Thoracic aorta (tissue), 2 donors: Measurements from ENCODE around the gene NPY5R. TPM values are rescaled to one million over a fixed set of nuclear protein-coding genes. Genes with fewer than 3 reads are reported as not detected.
A peak's percentile ranks its signal among the peaks of the same experiment; 100 is the strongest.

Experiments
- ATAC-seq: fragments of 150-250 bp; one replicate; pipeline ENCODE4 v1.8.0; 2017; ENCODE audit warnings: low read depth; ENCODE audit not compliant: insufficient number of reproducible peaks, low FRiP score
- DNase-seq: peaks from one replicate; pipeline ENCODE4 v3.0.0-alpha.2; 2020; ENCODE audit warnings: low spot score
- H3K27ac ChIP-seq, 2 donors: fragments of 200-600 bp; sonication (generic); 1 replicate in 1 of 2; 2 replicates in 1 of 2; pipeline ENCODE4 v1.5.1; 2016; ENCODE audit warnings: mild to moderate bottlenecking in 2 of 2, moderate library complexity in 2 of 2
- H3K27me3 ChIP-seq: fragments of 200-600 bp; sonication (generic); replicated peaks from 2 replicates; pipeline ENCODE4 v1.6.0; 2016; ENCODE audit warnings: mild to moderate bottlenecking; ENCODE audit not compliant: insufficient read depth
- H3K36me3 ChIP-seq: fragments of 200-600 bp; sonication (generic); one replicate; pipeline ENCODE4 v1.5.1; 2016
- H3K4me1 ChIP-seq, 2 donors: fragments of 200-600 bp; sonication (generic); 1 replicate in 1 of 2; 2 replicates in 1 of 2; pipeline versions ENCODE4 v1.5.1 to v1.6.0; 2016; ENCODE audit warnings: low read depth in 2 of 2, mild to moderate bottlenecking in 1 of 2; ENCODE audit not compliant: control insufficient read depth in 1 of 2
- H3K4me3 ChIP-seq: fragments of 200-600 bp; sonication (generic); 2 replicates; pipeline ENCODE4 v1.5.1; 2016; ENCODE audit warnings: mild to moderate bottlenecking
- H3K9me3 ChIP-seq: fragments of 200-600 bp; sonication (generic); 2 replicates; pipeline ENCODE4 v1.5.1; 2016
- CTCF ChIP-seq: fragments of 200-600 bp; sonication (generic); IDR thresholded peaks from one replicate; pipeline ENCODE4 v1.5.1; 2019; ENCODE audit warnings: antibody characterized with exemption
- total RNA-seq, 2 donors: library from RNA; depleted of rRNA; stranded (reverse); fragments of >200 nt; gene quantifications; one replicate each; pipeline versions ENCODE4 v1.1.0 to v1.2.3, GENCODE V29; 2016

Gene NPY5R
- total RNA-seq, 2 donors from 2014 or later = 2.3 to 5.3 TPM

GRCh38 chr4:163335384-163335783, 8.3 kb upstream of the NPY5R start:
- Histone ChIP-seq H3K4me3 (no peak overlapping the region), H3K4me1 (peaks cover 4 to 11% of the 10 kb centered on the region in 2 donors), H3K27ac (no peak overlapping the region), H3K27me3 (no peaks in the 10 kb centered on the region), H3K36me3 (no peaks in the 10 kb centered on the region), H3K9me3 (no peaks in the 10 kb centered on the region)
- TF ChIP-seq CTCF = no peak
- ATAC-seq (no peak), DNase-seq (no peak)

GRCh38 chr4:163344147-163345125, 744 bp downstream of the NPY5R start:
- Histone ChIP-seq H3K4me3 (peak overlapping the region; percentile 92), H3K9me3 (no peaks in the 10 kb centered on the region), H3K4me1 (peaks cover 0 to 8% of the 10 kb centered on the region in 2 donors), H3K27ac (peak overlapping the region; percentile 80 to 83), H3K36me3 (no peaks in the 10 kb centered on the region), H3K27me3 (no peaks in the 10 kb centered on the region)
- peak; percentile 49 for ATAC-seq
- TF ChIP-seq CTCF = no peak
- DNase-seq = no peak

GRCh38 chr4:163350672-163351071, 7.0 kb downstream of the NPY5R start:
- Histone ChIP-seq H3K36me3 (no peaks in the 10 kb centered on the region), H3K27me3 (no peaks in the 10 kb centered on the region), H3K4me3 (no peak overlapping the region), H3K9me3 (no peaks in the 10 kb centered on the region), H3K4me1 (no peaks in the 10 kb centered on the region), H3K27ac (no peak overlapping the region)
- ATAC-seq = no peak
- TF ChIP-seq CTCF = no peak
- DNase-seq = no peak

GRCh38 chr4:163353054-163353453, 9.4 kb downstream of the NPY5R start:
- Histone ChIP-seq H3K9me3 (no peaks in the 10 kb centered on the region), H3K4me3 (no peak overlapping the region), H3K4me1 (no peaks in the 10 kb centered on the region), H3K27ac (no peak overlapping the region), H3K36me3 (no peaks in the 10 kb centered on the region), H3K27me3 (no peaks in the 10 kb centered on the region)
- ATAC-seq (no peak), DNase-seq (no peak)
- no peak for TF ChIP-seq CTCF

- H3K36me3 ChIP-seq = no peaks in the 10 kb centered on the region
- no peaks in the 10 kb centered on the region for H3K9me3 ChIP-seq
- H3K4me1 ChIP-seq = no peaks in the 10 kb centered on the region
- no peaks in the 10 kb centered on the region for H3K27me3 ChIP-seq
- DNase-seq (no peak), ATAC-seq (no peak)
- no peak overlapping the region for H3K27ac ChIP-seq
- TF ChIP-seq CTCF = no peak
- H3K4me3 ChIP-seq = no peak overlapping the region
Observed at GRCh38 chr4:163356104-163356503, 12.4 kb downstream of the NPY5R start.
